ENCODE results near the gene CTNNBL1.

Gene CTNNBL1

DNA sequence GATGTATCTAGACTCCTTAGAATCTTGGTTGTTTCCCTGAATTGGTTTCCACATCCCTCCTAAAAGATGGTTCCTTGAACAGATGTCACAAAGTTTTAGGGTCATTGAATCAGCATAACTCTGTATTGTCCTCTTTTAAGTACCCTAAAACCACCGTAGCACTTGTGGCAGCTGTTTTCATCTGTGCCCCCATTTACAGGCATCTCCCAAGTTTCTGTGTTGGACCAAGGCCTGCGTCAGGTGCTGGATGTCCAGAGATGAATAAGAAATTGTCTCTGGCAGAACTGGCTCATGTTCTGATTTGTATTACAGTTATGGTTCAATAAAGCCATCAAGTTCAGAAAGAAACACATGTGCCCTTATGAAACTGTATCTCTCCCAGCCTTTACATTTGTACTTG is 48.3 kb downstream of the CTNNBL1 start:
- no peak for DNase-seq

DNA sequence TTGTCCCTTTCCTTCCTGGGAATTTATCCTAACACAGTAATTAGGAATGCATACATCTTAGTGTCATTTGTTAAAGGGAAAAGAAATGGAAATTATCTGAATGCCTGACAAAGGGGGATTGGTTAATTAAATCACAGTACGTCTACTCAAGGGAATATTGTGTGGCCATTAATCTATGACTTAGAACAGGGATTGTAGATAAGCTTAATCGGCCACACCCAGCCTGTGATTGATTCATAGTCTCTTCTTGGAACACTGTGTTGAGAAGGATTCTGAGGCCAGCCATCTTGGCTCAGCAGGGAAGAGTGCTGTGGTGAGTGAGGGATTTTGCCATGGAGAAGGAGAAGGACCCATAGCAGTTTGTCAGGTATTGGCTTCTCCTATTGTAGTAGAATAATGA is 50.5 kb downstream of the CTNNBL1 start:
- no peak for DNase-seq

DNA sequence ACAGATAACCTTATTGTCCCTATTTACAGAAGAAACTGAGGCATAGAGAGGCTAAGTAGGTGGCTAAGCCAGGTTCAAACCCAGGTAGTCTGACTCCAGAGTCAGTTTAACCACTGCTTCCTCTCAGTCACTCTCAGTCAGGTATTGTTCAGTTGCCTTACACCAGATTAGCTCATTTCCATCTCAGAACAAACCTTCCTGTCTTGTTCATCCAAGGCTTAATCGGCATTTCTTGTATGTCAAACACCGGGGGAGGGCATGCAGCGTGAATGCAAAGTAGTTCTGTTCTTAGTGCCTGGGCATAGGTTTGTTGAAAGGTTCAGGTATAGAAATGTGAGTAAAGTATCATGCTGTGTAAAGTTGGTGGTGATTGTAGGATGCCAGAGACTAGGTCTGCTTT is 51.7 kb downstream of the CTNNBL1 start:
- DNase-seq: peak; percentile 83

GRCh38 chr20:37748015-37748414 is 54.2 kb downstream of the CTNNBL1 start:
- DNase-seq: no peak

GRCh38 chr20:37749218-37749617 is 55.4 kb downstream of the CTNNBL1 start:
- no peak for DNase-seq

DNA sequence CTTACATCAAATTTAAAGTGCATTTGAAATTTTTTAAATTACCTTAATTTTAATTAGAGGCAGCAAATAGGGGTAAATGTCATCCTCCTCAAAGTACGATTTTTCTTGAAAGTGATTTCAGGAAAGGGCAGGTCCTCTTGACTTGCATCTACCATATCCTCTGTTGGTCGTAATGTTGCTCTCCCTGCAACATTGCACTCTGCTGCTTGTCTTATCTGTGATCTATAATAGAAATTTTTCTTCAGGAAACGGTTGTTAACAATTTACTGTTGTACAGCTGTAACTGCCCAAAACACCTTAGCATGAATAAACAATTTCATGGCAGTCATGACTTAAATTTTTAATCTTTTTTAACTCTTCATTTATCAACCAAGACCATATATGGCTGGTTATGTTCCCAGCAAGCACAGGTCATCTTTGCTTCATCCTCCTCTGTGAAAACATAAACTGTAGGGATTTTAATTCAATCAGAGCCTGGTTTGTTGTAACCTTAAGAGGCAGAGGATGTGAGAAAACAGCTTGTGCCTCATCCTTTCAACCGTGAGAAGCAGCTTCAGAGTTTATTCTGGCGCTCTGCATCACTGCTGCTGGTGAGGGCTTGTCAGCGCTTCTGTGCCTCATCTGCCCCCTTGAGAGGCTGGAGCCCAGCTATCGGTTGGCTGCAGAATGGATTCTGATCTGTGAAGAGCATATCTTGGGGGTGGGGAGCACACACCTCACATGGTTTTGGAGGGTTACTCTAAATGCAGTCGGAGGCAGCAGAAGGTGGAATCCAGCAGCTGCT is 56.0 kb downstream of the CTNNBL1 start:
- no peak for DNase-seq

GRCh38 chr20:37755665-37756064 is 61.8 kb downstream of the CTNNBL1 start:
- DNase-seq: no peak

DNA sequence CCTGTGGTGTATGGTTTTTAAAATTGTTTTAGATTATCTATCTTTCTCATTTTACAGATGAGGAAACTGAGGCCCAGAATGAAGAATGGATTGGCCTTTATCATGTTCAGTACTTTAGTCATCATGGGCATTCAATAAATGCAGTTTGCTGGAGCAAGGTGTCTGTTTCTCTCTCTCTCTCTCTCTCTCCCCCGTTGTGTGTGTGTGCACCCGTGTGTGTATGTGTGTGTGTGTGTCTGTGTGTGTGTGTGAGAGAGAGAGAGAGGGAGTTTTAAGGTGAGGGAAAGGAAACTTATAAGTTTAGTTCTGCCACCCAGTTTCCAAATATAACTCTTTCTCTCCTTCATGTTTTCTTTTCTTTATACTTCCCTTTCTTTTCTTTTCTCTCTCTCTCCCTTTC is 62.4 kb downstream of the CTNNBL1 start:
- no peak for DNase-seq

DNA sequence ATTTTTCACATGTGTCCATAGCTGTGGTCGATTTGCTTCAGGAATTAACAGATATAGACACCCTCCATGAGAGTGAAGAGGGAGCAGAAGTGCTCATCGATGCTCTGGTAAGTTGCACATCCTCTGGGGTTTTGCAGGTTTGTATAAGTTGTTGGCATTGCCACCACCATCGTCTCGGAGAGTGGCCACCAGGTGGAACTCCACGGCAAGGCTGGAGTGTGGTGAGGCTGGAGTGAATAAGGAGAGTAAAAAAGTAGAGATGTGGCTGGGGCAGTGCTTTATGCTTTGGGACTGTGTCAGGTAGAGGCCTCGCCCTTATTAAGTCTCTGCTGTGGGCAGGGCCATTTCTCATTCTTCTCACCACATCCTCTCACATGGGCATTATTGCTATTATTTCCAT is 63.7 kb downstream of the CTNNBL1 start:
- no peak for DNase-seq

GRCh38 chr20:37758332-37758731 is 64.5 kb downstream of the CTNNBL1 start:
- no peak for DNase-seq

GRCh38 chr20:37759052-37759553 is 65.3 kb downstream of the CTNNBL1 start:
- DNase-seq: no peak

GRCh38 chr20:37759761-37760209 is 66.0 kb downstream of the CTNNBL1 start:
- DNase-seq: no peak

DNA sequence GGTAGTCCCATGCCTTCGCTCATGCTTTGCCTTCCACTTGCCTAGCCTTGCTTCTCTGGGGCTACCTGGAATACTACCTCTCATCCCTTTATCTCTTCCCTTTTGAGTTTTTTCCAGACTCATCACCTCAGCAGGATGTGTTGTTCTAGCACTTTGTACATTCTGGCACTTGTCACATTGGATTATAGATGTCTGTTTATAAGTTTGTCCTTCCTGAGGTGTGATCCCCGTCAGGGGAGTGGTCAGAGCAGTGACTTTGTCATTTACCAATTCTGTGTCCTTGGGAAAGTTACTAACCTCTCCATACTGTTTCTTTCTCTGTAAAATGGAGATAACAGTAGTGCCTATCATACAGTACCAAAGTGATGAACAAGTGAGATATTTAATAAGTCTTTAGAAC is 66.5 kb downstream of the CTNNBL1 start:
- DNase-seq: no peak

- DNase-seq: no peak
These were observed 69.1 kb downstream of the CTNNBL1 start for GRCh38 chr20:37762716-37763485.

DNA sequence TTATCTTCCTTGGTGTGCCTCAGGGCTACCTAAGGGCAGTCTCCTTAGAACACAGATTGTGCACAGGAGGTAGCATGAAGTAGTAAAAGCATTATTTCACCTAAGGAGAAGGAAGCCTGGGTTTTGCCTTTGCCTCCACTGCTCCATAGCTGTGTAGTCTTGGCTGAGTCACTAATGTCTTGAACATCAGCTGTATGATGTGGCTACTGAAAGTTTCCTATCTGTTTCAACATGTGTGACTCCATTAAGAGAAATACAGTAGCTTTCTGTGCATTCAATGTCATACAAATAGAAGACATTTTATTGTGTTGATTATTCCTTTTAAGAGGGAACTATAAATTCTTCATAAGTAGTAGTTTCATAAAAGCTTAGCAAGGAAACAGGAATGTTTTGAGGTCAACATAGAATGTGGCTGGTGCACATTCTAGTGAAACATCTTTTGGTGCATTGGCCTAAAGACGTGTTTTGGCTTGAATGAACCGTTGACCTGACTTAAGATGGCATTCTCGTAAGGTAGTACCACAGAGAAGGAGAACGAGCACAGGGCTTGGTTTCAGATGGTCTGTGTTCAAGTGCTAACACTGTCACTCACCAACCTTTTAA is 70.6 kb downstream of the CTNNBL1 start:
- DNase-seq: no peak

GRCh38 chr20:37770908-37771307 is 77.1 kb downstream of the CTNNBL1 start:
- DNase-seq: no peak

DNA sequence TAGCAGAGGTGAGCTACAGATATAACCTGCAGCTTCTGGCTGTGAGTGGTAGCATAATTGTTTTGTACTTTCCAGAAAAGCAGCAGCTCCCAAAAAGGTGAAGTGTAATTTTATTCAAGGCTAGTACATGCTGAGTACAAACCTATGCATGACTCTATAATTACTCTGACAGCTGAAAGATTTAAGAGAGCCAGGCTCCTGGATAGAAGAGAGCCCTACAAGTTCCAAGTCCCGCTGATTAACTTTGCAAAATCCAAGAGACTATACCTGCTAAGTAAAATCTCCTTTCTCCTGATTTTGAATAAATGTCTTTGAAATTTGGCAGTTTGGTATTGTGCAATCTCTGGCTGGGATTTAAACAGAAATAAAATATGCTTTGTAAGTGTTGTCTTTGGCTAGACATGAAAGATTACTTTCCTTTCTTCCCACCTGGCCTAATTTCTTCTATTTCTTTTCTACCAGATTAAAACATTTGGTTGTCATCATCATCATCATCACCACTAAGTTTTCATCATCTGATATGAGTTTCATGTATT is 79.5 kb downstream of the CTNNBL1 start:
- DNase-seq: no peak

DNA sequence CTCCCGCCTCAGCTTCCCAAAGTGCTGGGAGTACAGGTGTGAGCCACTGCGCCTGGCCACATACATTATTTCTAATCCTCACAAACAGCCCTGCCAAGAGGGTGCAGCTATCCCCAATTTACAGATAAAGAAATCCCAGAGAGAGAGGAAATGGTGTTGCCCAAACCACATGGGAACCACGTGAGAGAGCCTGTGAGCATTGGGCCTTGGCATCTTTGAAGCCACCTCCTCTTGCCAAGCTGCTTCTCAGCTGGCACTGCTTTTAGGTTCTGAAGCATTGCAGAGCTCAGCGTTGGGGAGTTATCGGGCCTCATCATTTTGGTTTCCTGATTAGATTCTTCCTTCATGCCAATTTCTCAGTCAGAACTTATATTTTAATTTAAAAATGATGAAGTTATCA is 80.3 kb downstream of the CTNNBL1 start:
- DNase-seq: peak; percentile 2

DNA sequence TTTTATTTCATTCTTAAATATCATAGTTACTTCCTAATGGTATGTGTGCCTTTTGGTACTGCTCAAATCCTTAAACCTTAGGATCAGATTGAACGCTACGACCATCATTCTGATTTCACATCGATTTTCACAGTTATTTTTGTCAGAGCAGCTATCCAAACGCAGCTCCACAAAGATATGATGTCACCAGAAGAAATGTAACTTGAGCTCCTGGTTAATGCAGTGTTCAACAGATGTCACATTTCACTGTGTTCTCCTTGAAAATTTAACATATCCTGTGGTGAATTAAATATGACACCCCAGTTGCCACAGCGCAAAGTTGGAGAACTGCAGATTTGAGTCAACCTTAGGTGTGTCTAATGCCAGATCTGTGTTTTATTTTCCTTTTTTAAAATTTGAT is 81.4 kb downstream of the CTNNBL1 start:
- no peak for DNase-seq

DNA sequence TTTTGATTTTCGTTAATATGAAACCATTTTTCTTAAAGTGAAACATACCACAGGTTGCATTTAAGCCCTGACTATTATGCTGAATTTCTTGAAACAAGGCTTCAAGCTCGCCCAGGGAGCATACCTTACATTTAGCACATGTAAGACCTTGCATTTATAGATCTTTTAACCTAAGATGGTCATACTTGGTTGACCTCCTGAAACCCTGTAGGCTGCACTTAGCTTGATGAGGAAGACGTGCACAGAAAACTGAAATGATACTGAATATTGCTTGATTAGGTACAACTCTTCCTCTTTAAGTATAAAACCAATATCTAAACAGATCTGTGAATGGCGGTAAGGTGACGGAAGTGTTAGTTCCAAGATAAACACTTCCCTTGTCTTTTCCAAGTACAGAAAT is 82.2 kb downstream of the CTNNBL1 start:
- DNase-seq: no peak

GRCh38 chr20:37776526-37776925 is 82.7 kb downstream of the CTNNBL1 start:
- DNase-seq: no peak

DNA sequence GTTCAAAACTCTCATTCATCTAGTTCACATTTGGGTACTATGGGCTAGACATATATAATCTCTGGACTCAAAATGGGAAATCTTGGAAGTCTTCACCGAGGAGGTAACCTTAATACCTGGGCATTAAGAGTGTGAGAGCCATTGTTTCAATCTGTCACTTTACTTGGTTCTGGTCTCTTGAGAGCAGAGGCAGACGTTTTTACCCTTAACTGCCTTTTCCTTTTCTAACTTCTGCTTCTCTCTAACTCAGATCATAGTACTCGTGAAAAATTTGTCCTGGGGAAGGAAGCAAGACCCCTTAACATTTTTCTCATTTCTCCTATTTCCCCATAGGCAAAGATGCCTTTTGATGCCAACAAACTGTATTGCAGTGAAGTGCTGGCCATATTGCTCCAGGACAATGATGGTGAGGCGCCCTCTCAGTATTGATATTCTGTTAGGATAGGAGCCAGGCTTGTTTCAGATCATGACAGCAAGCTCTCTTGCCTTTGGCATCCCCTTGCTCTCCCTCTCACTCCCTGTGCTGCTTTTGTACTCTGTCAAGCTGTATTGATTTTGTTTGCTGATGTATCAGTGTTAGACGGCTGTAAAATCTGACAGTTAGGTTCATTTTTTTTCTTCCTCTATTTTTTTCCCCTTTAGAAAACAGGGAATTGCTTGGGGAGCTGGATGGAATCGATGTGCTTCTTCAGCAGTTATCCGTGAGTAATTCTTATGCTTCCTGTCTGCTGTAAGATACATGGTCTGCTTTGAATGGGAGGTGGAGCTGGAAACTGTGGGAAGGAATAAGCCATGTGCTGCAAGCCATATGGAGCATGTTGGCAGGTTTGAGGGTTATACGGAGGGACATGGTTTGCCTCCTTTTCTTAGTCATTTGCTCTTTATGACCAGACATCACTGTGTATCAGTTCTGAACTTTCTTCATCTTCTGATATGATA is 83.5 kb downstream of the CTNNBL1 start:
- no peak for DNase-seq
